HCEC 1CT (cell line): ENCODE measurements around the gene PPP1R8.

Source experiments
- DNase-seq: peaks from one replicate; pipeline ENCODE4 v3.0.0-alpha.2; 2017

PPP1R8 gene

GRCh38 chr1:27872802-27873551, 42.4 kb downstream of the PPP1R8 start:
- peak; percentile 30 for DNase-seq

DNA sequence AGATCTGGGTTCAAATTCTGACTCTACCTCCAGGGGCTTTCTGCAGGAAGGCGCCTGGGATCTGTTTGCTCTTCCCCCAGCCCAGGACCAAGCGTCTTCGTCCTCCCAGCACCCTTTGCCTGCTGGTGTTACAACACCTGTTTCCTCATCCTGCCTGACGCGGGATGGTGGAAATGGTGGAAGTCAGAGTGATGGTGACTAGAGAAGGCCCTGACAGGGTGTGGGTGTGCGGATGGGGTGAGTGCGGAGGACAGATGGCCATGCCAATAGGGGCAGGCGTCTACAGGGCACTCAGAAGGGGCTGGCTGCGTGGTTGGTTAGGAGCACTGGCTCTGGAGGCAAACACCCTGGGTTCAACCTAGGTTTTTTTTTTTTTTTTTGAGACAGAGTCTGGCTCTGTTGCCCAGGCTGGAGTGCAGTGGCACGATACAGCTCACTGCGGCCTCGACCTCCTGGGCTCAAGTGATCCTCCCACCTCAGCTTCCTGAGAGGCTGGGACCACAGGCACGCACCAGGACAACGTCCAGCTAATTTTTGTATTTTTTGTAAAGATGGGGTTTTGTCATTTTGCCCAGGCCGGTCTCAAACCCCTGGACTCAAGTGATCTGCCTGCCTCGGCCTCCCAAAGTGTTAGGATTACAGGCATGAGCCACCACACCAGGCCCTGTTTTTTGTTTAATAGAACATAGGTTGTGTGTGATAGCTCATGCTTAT, 43.2 kb downstream of the PPP1R8 start:
- no peak for DNase-seq

- DNase-seq = no peak
Observed at GRCh38 chr1:27876341-27877114, 45.9 kb downstream of the PPP1R8 start.

DNA sequence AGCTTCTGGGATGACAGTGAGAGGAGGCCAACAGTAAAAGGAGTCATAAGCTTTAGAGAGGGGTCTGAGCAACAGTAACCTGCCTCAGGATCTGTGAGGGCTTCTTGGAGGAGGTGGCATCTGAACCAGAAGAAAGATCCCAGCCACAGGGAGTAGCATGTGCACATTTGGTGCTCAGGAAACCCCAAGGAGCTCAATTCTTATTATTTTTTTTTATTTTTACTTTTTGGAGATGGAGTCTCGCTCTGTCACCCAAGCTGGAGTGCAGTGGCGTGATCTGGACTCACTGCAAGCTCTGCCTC, 46.5 kb downstream of the PPP1R8 start:
- DNase-seq = no peak

DNA sequence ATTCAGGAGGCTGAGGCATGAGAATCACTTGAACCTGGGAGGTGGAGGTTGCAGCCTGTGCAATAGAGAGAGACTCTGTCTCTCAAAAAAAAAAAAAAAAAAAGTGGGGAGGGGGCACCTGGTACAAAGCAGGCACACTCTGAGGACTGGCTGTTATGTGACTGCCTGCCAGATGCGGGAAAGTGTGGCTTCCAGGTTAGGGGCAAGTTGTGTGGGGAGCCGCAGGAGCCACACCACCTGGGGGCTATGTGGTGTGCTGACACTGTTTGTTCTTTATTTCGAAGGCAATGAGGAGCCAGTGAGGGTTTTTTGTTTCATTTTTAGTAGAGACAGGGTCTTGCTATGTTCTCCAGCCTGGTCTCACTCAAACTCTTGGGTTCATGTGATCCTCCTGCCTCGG, 47.5 kb downstream of the PPP1R8 start:
- no peak for DNase-seq

- no peak for DNase-seq
Observed at GRCh38 chr1:27878787-27879335, 48.3 kb downstream of the PPP1R8 start.

DNA sequence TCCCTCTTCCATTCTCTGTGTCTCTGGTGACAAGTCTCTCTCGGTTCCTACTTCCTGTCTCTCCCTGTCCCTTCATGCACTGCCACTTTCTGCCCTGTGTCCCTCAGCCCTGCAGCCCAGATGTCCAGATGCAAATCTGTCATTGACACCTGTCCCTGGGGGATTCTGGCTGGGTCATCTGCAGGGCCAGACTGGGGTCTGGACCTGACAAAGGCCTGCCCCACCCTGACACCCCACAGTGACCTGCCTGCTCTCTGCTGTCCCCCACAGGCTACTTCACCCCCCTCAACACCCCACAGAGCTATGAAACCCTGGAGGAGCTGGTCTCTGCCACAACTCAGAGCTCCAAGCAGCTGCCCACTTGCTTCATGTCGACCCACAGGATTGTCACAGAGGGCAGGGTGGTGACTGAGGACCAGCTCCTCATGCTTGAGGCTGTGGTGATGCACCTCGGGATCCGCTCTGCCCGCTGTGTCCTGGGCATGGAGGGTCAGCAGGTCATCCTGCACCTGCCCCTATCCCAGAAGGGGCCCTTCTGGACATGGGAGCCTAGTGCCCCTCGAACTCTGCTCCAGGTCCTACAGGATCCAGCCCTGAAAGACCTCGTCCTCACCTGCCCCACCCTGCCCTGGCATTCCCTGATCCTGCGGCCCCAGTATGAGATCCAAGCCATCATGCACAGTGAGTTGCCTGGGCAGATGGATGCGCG, 48.9 kb downstream of the PPP1R8 start:
- no peak for DNase-seq

DNA sequence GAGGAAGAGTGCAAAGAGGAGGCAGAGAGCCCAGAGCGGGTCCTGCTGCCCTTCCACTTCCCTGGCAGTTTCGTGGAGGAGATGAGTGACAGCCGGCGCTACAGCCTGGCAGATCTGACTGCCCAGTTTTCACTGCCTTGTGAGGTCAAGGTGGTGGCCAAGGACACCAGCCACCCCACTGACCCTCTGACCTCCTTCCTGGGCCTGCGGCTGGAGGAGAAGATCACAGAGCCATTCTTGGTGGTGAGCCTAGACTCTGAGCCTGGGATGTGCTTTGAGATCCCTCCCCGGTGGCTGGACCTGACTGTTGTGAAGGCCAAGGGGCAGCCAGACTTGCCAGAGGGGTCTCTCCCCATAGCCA, 51.9 kb downstream of the PPP1R8 start:
- no peak for DNase-seq

GRCh38 chr1:27883536-27883935, 53.0 kb downstream of the PPP1R8 start:
- DNase-seq = no peak

GRCh38 chr1:27884006-27884954, 53.7 kb downstream of the PPP1R8 start:
- DNase-seq = no peak

DNA sequence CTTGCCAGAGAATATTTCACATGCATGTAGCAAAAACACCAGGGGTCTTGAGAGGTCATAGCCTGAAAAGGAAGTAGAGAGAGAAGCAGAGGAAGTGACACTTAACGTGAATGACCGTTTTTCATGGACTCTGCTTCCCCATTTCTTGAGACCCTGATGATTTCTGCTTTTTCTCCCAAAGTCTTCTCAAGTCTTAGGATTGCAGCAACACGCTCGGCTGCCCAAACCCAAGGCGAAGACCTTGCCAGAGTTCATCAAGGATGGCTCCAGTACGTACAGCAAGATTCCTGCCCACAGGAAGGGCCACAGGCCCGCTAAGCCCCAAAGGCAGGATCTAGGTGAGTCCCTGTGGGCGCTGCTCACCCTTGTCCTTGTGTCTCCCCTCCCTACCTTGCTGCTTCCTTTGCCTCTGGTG, 54.5 kb downstream of the PPP1R8 start:
- DNase-seq = no peak

GRCh38 chr1:27885621-27886352, 55.2 kb downstream of the PPP1R8 start:
- no peak for DNase-seq

GRCh38 chr1:27886353-27886679, 55.7 kb downstream of the PPP1R8 start:
- no peak for DNase-seq

DNA sequence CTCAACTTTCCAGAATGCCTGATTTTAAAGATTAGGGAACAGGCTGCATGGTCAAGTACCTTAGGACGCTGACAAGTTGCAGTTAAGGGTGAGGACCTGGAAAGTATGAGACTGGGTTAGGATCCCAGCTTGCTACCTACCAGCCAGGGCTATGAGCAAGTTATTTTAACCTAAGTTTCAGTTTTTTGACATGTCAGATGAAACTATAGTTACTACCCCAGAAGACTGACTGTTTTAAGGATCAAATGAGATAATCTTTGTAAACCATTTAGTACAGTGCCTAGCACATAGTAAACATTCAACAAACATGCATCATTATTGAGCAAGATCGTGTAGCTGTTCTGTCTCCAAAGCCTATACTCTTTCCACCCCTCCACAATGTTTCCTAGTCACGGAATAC, 56.2 kb downstream of the PPP1R8 start:
- DNase-seq = no peak

DNA sequence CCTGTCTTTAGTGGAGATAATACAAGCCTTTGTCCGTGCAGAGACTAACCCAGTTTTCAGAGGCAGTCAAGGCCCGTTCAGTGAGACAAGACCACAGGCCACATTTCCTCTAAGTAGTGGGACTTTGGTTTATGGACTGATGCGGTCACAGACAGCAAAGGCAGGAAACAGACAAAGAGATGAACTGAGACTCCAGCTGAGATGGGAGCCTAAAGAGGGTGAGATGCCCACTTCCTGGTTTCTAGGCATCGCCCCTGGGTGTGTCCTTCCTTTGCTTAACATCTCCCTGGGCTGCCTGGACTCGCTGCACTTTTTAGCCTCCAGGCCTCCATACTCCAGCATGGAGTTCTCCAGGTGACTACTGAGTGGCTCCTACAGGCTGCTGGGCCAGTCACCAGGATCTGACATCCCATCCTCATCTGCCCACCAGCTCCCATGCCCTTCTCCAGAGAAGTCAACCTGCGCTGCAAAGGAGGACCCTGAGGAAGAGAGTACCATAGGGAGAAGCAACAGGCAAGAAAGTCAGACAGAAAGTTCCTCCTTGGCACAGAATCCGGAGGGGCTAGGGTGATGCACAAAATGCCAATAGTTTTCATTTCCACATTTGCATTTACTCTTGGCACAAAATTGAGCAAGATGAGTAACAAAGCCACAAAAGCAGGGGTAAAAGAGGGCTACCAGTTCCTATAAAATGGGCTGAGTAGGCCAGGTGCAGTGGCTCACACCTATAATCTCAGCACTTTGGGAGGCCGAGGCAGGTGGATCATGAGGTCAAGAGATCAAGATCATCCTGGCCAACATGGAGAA, 56.8 kb downstream of the PPP1R8 start:
- no peak for DNase-seq

DNA sequence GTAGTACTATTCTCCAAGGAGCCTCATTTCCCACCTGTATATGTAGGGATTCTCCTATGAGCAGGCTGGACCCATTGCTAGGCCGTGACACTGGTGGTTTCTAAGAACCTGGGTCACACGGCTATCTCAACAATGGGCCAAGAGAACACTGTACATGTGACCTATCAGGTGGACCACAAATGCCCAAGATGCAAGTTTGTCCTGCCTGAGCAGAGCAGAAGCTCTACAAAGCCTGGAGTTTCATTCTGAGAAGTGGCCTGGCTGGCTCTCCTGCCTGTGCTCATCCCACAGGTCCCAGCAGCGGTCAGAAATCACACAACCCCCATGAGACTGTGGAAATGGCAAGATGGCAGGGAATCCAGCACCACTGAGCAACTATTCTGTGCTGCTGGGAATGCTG, 58.9 kb downstream of the PPP1R8 start:
- no peak for DNase-seq

DNA sequence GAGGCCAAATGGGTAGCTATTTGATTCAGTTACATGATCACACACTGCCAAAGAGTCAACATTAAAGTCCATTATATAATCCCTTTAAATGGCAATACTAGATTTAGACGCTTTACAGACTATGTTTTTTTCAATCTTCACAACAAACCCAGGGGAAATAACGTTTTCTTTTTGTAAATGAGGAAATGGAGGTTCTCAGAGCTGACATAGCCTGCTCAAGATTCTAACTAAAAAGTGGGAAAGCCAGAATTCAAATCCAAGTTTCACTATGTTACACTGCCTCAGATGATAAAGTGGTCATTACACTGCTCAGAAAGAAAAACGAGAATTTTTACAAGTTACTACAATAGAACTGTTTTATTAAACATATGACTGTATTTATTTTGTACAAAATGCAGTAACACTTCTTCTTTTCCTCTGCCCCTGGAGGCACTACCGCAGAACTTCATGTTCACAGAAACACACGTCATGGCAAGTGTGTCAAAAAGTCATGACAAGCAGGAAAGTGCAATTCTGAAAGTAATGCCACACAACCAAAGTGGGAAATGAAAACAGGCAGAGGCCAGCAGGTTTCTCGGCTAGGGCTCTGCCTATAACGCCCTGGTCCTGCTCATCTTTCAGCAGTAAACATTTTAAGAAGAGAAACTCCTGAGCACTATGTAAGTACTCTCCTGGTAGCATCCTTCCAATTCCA, 60.8 kb downstream of the PPP1R8 start:
- DNase-seq = no peak

DNA sequence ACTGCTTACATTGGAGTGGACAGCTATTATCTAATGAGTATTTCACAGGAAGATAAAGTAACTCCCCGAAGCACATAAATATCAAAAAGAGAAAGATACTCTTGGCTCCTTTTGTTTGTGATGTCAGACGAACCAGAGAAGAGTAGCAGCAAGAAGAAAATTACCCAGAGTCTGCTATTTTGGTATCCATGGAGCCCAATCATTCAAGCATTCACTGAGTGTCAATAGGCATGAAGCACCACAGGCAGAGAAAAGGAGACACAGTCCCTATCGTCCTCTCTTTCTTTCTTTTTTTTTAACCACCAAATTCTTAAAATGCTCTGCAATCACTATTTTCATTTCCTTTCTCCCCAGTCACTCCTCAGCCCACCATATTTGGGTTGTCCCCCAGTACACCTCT, 63.9 kb downstream of the PPP1R8 start:
- no peak for DNase-seq
